ENCODE results near the gene RALY.

Gene RALY

GRCh38 chr20:34069341-34070078 is 75.8 kb downstream of the RALY start:
- no peak overlapping the region for H3K4me3 ChIP-seq (ENCODE audit: low read length)
- peaks cover 20% of the 10 kb centered on the region for H3K36me3 ChIP-seq (ENCODE audit: insufficient read depth, low read length)
- no peaks in the 10 kb centered on the region for H3K9me3 ChIP-seq (ENCODE audit: insufficient read depth, low read depth, low read length)
- H3K9ac ChIP-seq (ENCODE audit: low read depth, low read length), result no peak overlapping the region
- WGBS, result 52% methylated on average over 7 of the region's 7 CpGs
- H3K27ac ChIP-seq (ENCODE audit: low read depth, low read length), result peak overlapping the region; percentile 3; the same call in 1 of the 2 replicates
- H3K4me1 ChIP-seq (ENCODE audit: insufficient read depth, low read length), result peaks cover 29% of the 10 kb centered on the region
- no peaks in the 10 kb centered on the region for H3K27me3 ChIP-seq (ENCODE audit: insufficient read depth, low read length)

- WGBS, result 94% methylated on average over 3 of the region's 3 CpGs
- peaks cover 29% of the 10 kb centered on the region for H3K4me1 ChIP-seq (ENCODE audit: insufficient read depth, low read length)
- no peak overlapping the region for H3K9ac ChIP-seq (ENCODE audit: low read depth, low read length)
- H3K27me3 ChIP-seq (ENCODE audit: insufficient read depth, low read length), result no peaks in the 10 kb centered on the region
- no peaks in the 10 kb centered on the region for H3K9me3 ChIP-seq (ENCODE audit: insufficient read depth, low read depth, low read length)
- no peak overlapping the region for H3K4me3 ChIP-seq (ENCODE audit: low read length)
- H3K36me3 ChIP-seq (ENCODE audit: insufficient read depth, low read length), result peaks cover 20% of the 10 kb centered on the region
- no peak overlapping the region for H3K27ac ChIP-seq (ENCODE audit: low read depth, low read length)
Observed at GRCh38 chr20:34070079-34070439, 76.3 kb downstream of the RALY start.

GRCh38 chr20:34070859-34071258 is 77.1 kb downstream of the RALY start:
- 95% methylated on average over 8 of the region's 8 CpGs for WGBS

GRCh38 chr20:34072076-34072475 is 78.4 kb downstream of the RALY start:
- Histone ChIP-seq H3K4me3 (ENCODE audit: low read length) (no peak overlapping the region), H3K27me3 (ENCODE audit: insufficient read depth, low read length) (no peaks in the 10 kb centered on the region), H3K9ac (ENCODE audit: low read depth, low read length) (no peak overlapping the region), H3K36me3 (ENCODE audit: insufficient read depth, low read length) (peaks cover 34% of the 10 kb centered on the region), H3K9me3 (ENCODE audit: insufficient read depth, low read depth, low read length) (no peaks in the 10 kb centered on the region), H3K27ac (ENCODE audit: low read depth, low read length) (no peak overlapping the region), H3K4me1 (ENCODE audit: insufficient read depth, low read length) (peaks cover 20% of the 10 kb centered on the region)
- WGBS, result 95% methylated on average over 7 of the region's 8 CpGs

More at GRCh38 chr20:34070859-34071258, 77.1 kb downstream of the RALY start:
- Histone ChIP-seq H3K27me3 (ENCODE audit: insufficient read depth, low read length) (no peaks in the 10 kb centered on the region), H3K36me3 (ENCODE audit: insufficient read depth, low read length) (peaks cover 24% of the 10 kb centered on the region), H3K27ac (ENCODE audit: low read depth, low read length) (no peak overlapping the region), H3K4me3 (ENCODE audit: low read length) (no peak overlapping the region), H3K9me3 (ENCODE audit: insufficient read depth, low read depth, low read length) (no peaks in the 10 kb centered on the region), H3K4me1 (ENCODE audit: insufficient read depth, low read length) (peaks cover 29% of the 10 kb centered on the region), H3K9ac (ENCODE audit: low read depth, low read length) (no peak overlapping the region)

- peaks cover 16% of the 10 kb centered on the region for H3K4me1 ChIP-seq (ENCODE audit: insufficient read depth, low read length)
- no peak overlapping the region for H3K27ac ChIP-seq (ENCODE audit: low read depth, low read length)
- no peak overlapping the region for H3K4me3 ChIP-seq (ENCODE audit: low read length)
- peaks cover 40% of the 10 kb centered on the region for H3K36me3 ChIP-seq (ENCODE audit: insufficient read depth, low read length)
- WGBS, result 95% methylated on average over 1 of the region's 1 CpG
- H3K9ac ChIP-seq (ENCODE audit: low read depth, low read length), result no peak overlapping the region
- H3K9me3 ChIP-seq (ENCODE audit: insufficient read depth, low read depth, low read length), result no peaks in the 10 kb centered on the region
- no peaks in the 10 kb centered on the region for H3K27me3 ChIP-seq (ENCODE audit: insufficient read depth, low read length)
Observed at GRCh38 chr20:34072778-34073177, 79.1 kb downstream of the RALY start.

- H3K27ac ChIP-seq (ENCODE audit: low read depth, low read length), result no peak overlapping the region
- no peak overlapping the region for H3K4me3 ChIP-seq (ENCODE audit: low read length)
- H3K36me3 ChIP-seq (ENCODE audit: insufficient read depth, low read length), result peaks cover 55% of the 10 kb centered on the region
- H3K9me3 ChIP-seq (ENCODE audit: insufficient read depth, low read depth, low read length), result no peaks in the 10 kb centered on the region
- H3K9ac ChIP-seq (ENCODE audit: low read depth, low read length), result no peak overlapping the region
- H3K27me3 ChIP-seq (ENCODE audit: insufficient read depth, low read length), result no peaks in the 10 kb centered on the region
- peaks cover 6% of the 10 kb centered on the region; the same call in 1 of the 2 replicates for H3K4me1 ChIP-seq (ENCODE audit: insufficient read depth, low read length)
- WGBS, result 89% methylated on average over 7 of the region's 7 CpGs
Observed at GRCh38 chr20:34074101-34074760, 80.5 kb downstream of the RALY start.

- no peak overlapping the region for H3K4me3 ChIP-seq (ENCODE audit: low read length)
- H3K9me3 ChIP-seq (ENCODE audit: insufficient read depth, low read depth, low read length), result no peaks in the 10 kb centered on the region
- H3K4me1 ChIP-seq (ENCODE audit: insufficient read depth, low read length), result peaks cover 6% of the 10 kb centered on the region; the same call in 1 of the 2 replicates
- H3K9ac ChIP-seq (ENCODE audit: low read depth, low read length), result no peak overlapping the region
- 94% methylated on average over 16 of the region's 16 CpGs for WGBS
- no peak overlapping the region for H3K27ac ChIP-seq (ENCODE audit: low read depth, low read length)
- H3K27me3 ChIP-seq (ENCODE audit: insufficient read depth, low read length), result no peaks in the 10 kb centered on the region
- H3K36me3 ChIP-seq (ENCODE audit: insufficient read depth, low read length), result peaks cover 63% of the 10 kb centered on the region
Observed at GRCh38 chr20:34075647-34076046, 81.9 kb downstream of the RALY start.

GRCh38 chr20:34076952-34077351 is 83.2 kb downstream of the RALY start:
- Histone ChIP-seq H3K9ac (ENCODE audit: low read depth, low read length) (no peak overlapping the region), H3K4me3 (ENCODE audit: low read length) (no peak overlapping the region), H3K27me3 (ENCODE audit: insufficient read depth, low read length) (no peaks in the 10 kb centered on the region), H3K4me1 (ENCODE audit: insufficient read depth, low read length) (peaks cover 6% of the 10 kb centered on the region; the same call in 1 of the 2 replicates), H3K9me3 (ENCODE audit: insufficient read depth, low read depth, low read length) (no peaks in the 10 kb centered on the region), H3K36me3 (ENCODE audit: insufficient read depth, low read length) (peaks cover 71% of the 10 kb centered on the region), H3K27ac (ENCODE audit: low read depth, low read length) (no peak overlapping the region)
- WGBS, result 94% methylated on average over 20 of the region's 20 CpGs

- H3K4me3 ChIP-seq (ENCODE audit: low read length), result no peak overlapping the region
- no peaks in the 10 kb centered on the region for H3K9me3 ChIP-seq (ENCODE audit: insufficient read depth, low read depth, low read length)
- 97% methylated on average over 5 of the region's 5 CpGs for WGBS
- H3K9ac ChIP-seq (ENCODE audit: low read depth, low read length), result no peak overlapping the region
- peaks cover 66% of the 10 kb centered on the region for H3K36me3 ChIP-seq (ENCODE audit: insufficient read depth, low read length)
- peaks cover 6% of the 10 kb centered on the region; the same call in 1 of the 2 replicates for H3K4me1 ChIP-seq (ENCODE audit: insufficient read depth, low read length)
- no peak overlapping the region for H3K27ac ChIP-seq (ENCODE audit: low read depth, low read length)
- H3K27me3 ChIP-seq (ENCODE audit: insufficient read depth, low read length), result no peaks in the 10 kb centered on the region
Observed at GRCh38 chr20:34078540-34078939, 84.8 kb downstream of the RALY start.

- WGBS, result 90% methylated on average over 6 of the region's 6 CpGs
- no peaks in the 10 kb centered on the region for H3K4me1 ChIP-seq (ENCODE audit: insufficient read depth, low read length)
- H3K9ac ChIP-seq (ENCODE audit: low read depth, low read length), result no peak overlapping the region
- H3K36me3 ChIP-seq (ENCODE audit: insufficient read depth, low read length), result peaks cover 74% of the 10 kb centered on the region
- no peaks in the 10 kb centered on the region for H3K9me3 ChIP-seq (ENCODE audit: insufficient read depth, low read depth, low read length)
- no peak overlapping the region for H3K4me3 ChIP-seq (ENCODE audit: low read length)
- H3K27me3 ChIP-seq (ENCODE audit: insufficient read depth, low read length), result no peaks in the 10 kb centered on the region
- no peak overlapping the region for H3K27ac ChIP-seq (ENCODE audit: low read depth, low read length)
Observed at GRCh38 chr20:34079818-34080217, 86.1 kb downstream of the RALY start.

- no peaks in the 10 kb centered on the region for H3K9me3 ChIP-seq (ENCODE audit: insufficient read depth, low read depth, low read length)
- no peak overlapping the region for H3K27ac ChIP-seq (ENCODE audit: low read depth, low read length)
- peaks cover 67% of the 10 kb centered on the region for H3K36me3 ChIP-seq (ENCODE audit: insufficient read depth, low read length)
- H3K4me3 ChIP-seq (ENCODE audit: low read length), result no peak overlapping the region
- H3K9ac ChIP-seq (ENCODE audit: low read depth, low read length), result no peak overlapping the region
- H3K27me3 ChIP-seq (ENCODE audit: insufficient read depth, low read length), result no peaks in the 10 kb centered on the region
- WGBS, result 94% methylated on average over 8 of the region's 8 CpGs
- no peaks in the 10 kb centered on the region for H3K4me1 ChIP-seq (ENCODE audit: insufficient read depth, low read length)
Observed at GRCh38 chr20:34082232-34082887, 88.6 kb downstream of the RALY start.

All from HUES64 (cell line).